WI38 (cell line): ENCODE measurements around the gene ATP2A3.
A peak's percentile ranks its signal among the peaks of the same experiment; 100 is the strongest.

Source experiments
- H3K4me3 ChIP-seq: 2 replicates; pipeline ENCODE4 v1.5.1; 2011; ENCODE audit warnings: low read depth, mild to moderate bottlenecking, control low read depth, low read length
- CTCF ChIP-seq: IDR thresholded peaks from 2 replicates; pipeline ENCODE4 v1.5.1; 2012; ENCODE audit warnings: low read depth, mild to moderate bottlenecking, control low read depth, low read length

Gene ATP2A3

GRCh38 chr17:3893720-3894116, 70.5 kb downstream of the ATP2A3 start:
- peak overlapping the region; percentile 62; the same call in 1 of the 2 replicates for H3K4me3 ChIP-seq
- TF ChIP-seq CTCF: no peak

GRCh38 chr17:3893003-3893719, 71.1 kb downstream of the ATP2A3 start, which contains the start of gene CAMKK1:
TSS of gene CAMKK1 (minus strand) at chr17:3893053. CDS start at chr17:3885687, 7,366 bp downstream.
- peak within 1 kb of the TSS; percentile 66 for H3K4me3 ChIP-seq
- TF ChIP-seq CTCF: no peak

GRCh38 chr17:3892095-3892998, 71.9 kb downstream of the ATP2A3 start:
- no peak for TF ChIP-seq CTCF
- peak overlapping the region; percentile 66 for H3K4me3 ChIP-seq

GRCh38 chr17:3891626-3892094, 72.6 kb downstream of the ATP2A3 start:
- no peak for TF ChIP-seq CTCF
- peak overlapping the region; percentile 66 for H3K4me3 ChIP-seq

- no peak for TF ChIP-seq CTCF
- H3K4me3 ChIP-seq: no peak overlapping the region
Observed at GRCh38 chr17:3890878-3891219, 73.4 kb downstream of the ATP2A3 start.

- no peak overlapping the region for H3K4me3 ChIP-seq
- no peak for TF ChIP-seq CTCF
Observed at GRCh38 chr17:3890082-3890877, 74.0 kb downstream of the ATP2A3 start.
